Measurements from ENCODE around the gene HNRNPA2B1. TPM values are rescaled to one million over a fixed set of nuclear protein-coding genes. Genes with fewer than 3 reads are reported as not detected.
"Not testable (repeated sequence)": the region's sequence is repeated elsewhere in the genome, so short reads cannot be mapped to it uniquely, and the experiment has no call there.

HNRNPA2B1 gene
- total RNA-seq, 1 experiment from 2014 or later, result 302 TPM

- DNase-seq (ENCODE audit: low read depth), result not testable (repeated sequence)
Measured at GRCh38 chr7:26147646-26148306, 52.8 kb downstream of the HNRNPA2B1 start.

GRCh38 chr7:26147030-26147429 is 53.5 kb downstream of the HNRNPA2B1 start:
- no peak for DNase-seq (ENCODE audit: low read depth)

- DNase-seq (ENCODE audit: low read depth), result no peak
Measured at GRCh38 chr7:26145238-26145637, 55.3 kb downstream of the HNRNPA2B1 start.

GRCh38 chr7:26144184-26145080 is 56.1 kb downstream of the HNRNPA2B1 start:
- DNase-seq (ENCODE audit: low read depth), result no peak

- no peak for DNase-seq (ENCODE audit: low read depth)
Measured at GRCh38 chr7:26143298-26144048, 57.1 kb downstream of the HNRNPA2B1 start.

GRCh38 chr7:26141077-26141476 is 59.5 kb downstream of the HNRNPA2B1 start:
- DNase-seq (ENCODE audit: low read depth), result no peak

GRCh38 chr7:26140380-26140779 is 60.2 kb downstream of the HNRNPA2B1 start:
- DNase-seq (ENCODE audit: low read depth), result no peak

Other genes starting within 250 kb of the HNRNPA2B1 start
- 25.4 and 26.9 TPM in 2 replicates for gene NFE2L3, start 48.5 kb downstream of the HNRNPA2B1 start, total RNA-seq (2014; rRNA removed; shearing (Covaris generic))
- gene CBX3, start 999 bp upstream of the HNRNPA2B1 start, total RNA-seq (2014; rRNA removed; shearing (Covaris generic)), result 201 and 202 TPM in 2 replicates
- gene SNX10, start 91.1 kb upstream of the HNRNPA2B1 start, total RNA-seq (2014; rRNA removed; shearing (Covaris generic)), result 3.2 and 3.8 TPM in 2 replicates